GM21381 (cell line): ENCODE results near the gene ZNF358.

Experiments
- ATAC-seq: cut with Tn5 transposase; IDR thresholded peaks from one replicate; pipeline ENCODE4 v1.9.1; 2021; ENCODE audit warnings: mild to moderate bottlenecking, moderate library complexity; ENCODE audit not compliant: unreplicated experiment

ZNF358 gene

GRCh38 chr19:7554990-7555864 is 39.3 kb downstream of the ZNF358 start:
- no peak for ATAC-seq

DNA sequence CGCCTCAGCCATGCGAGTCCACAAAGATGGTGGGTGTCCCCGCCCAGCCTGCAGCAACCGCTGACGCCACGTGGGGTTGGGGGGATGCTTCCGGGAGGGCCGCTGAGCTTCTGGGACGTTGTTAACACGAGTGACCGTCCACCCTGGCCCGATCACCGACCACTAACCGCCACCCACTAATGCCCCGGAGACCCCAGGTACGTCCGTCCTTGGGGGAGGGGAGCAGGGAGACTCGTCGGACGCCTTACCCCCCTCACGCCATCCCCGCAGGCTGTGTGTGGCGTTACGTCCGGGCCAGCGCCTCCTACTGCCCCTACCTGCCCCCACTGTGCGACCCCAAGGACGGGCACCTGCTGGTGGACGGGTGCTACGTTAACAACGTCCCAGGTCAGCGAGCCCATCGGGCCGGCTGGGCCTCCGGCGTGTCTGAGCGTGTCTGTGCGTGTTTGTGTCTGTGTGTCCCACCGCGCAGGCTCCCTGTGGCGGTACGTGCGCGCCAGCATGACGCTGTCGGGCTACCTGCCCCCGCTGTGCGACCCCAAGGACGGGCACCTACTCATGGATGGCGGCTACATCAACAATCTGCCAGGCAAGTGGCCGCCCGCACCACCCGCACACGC is 40.9 kb downstream of the ZNF358 start:
- ATAC-seq = no peak

- ATAC-seq = no peak
These were observed 42.8 kb downstream of the ZNF358 start for GRCh38 chr19:7558667-7559066.

- ATAC-seq = no peak
These were observed 43.2 kb downstream of the ZNF358 start for GRCh38 chr19:7559102-7559501.

- no peak for ATAC-seq
These were observed 44.4 kb downstream of the ZNF358 start for GRCh38 chr19:7560255-7560654.

DNA sequence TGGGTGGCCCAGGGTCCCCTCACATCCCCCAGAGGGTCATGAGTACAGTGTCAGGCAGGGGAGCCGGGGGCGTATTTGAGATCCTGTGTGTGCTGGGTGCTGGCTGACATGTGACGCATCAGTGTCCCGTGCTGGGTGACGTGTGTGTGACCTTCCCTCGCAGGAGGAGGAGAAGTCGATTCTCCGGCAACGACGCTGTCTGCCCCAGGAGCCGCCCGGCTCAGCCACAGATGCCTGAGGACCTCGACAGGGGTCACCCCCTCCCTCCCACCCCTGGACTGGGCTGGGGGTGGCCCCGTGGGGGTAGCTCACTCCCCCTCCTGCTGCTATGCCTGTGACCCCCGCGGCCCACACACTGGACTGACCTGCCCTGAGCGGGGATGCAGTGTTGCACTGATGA is 45.4 kb downstream of the ZNF358 start:
- no peak for ATAC-seq

- ATAC-seq = no peak
These were observed 46.9 kb downstream of the ZNF358 start for GRCh38 chr19:7562646-7563393.

DNA sequence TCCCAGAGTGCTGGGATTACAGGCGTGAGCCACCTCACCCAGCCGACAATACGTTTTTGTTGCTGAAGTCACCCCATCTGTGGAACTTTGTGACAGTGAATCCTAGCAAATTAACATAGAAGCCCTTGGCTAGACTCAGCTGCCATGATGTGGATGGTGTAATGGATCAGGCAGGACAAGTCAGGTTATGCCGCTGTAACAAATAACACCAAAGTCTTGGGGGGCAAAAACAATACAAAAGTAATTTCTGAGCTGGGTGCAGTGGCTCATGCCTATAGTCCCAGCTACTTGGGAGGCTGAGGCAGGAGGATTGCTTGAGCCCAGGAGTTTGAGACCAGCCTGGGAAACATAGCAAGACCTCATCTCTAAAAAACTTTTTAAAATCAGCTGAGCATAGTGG is 49.0 kb downstream of the ZNF358 start:
- ATAC-seq = no peak

GRCh38 chr19:7565332-7565731 is 49.4 kb downstream of the ZNF358 start:
- ATAC-seq = no peak
